AG10803 (cell line): ENCODE measurements around the gene MPDU1.

ENCODE experiments used
- DNase-seq: peaks from one replicate; pipeline ENCODE4 v3.0.0; 2010; ENCODE audit warnings: low read depth
- H3K4me3 ChIP-seq: 2 replicates; pipeline ENCODE4 v1.5.1; 2011; ENCODE audit warnings: mild to moderate bottlenecking, low read length, control low read depth
- TF ChIP-seq, protein P1 (sequence below): conservative IDR thresholded peaks from 2 replicates; pipeline ENCODE4 v1.5.1; 2011; ENCODE audit warnings: mild to moderate bottlenecking, low read length, control low read depth, inconsistent platforms

MPDU1 gene

DNA sequence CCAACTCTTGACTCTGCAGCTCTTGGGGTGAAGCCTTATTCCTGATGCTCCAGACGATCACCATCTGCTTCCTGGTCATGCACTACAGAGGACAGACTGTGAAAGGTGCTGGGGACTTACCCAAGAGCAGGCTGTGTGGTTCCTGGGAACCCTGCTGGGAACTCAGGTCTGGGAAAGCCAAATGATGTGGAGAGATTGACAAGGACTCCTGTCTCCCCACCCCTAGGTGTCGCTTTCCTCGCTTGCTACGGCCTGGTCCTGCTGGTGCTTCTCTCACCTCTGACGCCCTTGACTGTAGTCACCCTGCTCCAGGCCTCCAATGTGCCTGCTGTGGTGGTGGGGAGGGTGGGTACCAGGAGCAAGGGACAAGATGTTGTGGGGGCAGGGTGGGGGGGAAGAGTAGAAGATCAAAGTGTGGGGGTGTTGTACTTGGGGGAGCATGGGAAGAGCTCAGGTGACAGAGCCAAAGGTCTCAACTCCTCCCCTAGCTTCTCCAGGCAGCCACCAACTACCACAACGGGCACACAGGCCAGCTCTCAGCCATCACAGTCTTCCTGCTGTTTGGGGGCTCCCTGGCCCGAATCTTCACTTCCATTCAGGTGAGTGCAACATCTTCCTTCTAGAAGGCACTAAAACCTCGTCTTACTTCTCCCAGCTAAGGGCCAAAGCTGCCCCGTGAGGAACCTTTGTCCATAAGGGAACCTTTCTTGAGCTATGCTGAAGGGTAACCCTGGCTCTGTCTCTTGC, 3.2 kb downstream of the MPDU1 start:
- H3K4me3 ChIP-seq, result no peak overlapping the region
- TF ChIP-seq, protein P1, sequence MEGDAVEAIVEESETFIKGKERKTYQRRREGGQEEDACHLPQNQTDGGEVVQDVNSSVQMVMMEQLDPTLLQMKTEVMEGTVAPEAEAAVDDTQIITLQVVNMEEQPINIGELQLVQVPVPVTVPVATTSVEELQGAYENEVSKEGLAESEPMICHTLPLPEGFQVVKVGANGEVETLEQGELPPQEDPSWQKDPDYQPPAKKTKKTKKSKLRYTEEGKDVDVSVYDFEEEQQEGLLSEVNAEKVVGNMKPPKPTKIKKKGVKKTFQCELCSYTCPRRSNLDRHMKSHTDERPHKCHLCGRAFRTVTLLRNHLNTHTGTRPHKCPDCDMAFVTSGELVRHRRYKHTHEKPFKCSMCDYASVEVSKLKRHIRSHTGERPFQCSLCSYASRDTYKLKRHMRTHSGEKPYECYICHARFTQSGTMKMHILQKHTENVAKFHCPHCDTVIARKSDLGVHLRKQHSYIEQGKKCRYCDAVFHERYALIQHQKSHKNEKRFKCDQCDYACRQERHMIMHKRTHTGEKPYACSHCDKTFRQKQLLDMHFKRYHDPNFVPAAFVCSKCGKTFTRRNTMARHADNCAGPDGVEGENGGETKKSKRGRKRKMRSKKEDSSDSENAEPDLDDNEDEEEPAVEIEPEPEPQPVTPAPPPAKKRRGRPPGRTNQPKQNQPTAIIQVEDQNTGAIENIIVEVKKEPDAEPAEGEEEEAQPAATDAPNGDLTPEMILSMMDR, result peak; percentile 11; the same call in 1 of the 2 replicates
- no peak for DNase-seq

DNA sequence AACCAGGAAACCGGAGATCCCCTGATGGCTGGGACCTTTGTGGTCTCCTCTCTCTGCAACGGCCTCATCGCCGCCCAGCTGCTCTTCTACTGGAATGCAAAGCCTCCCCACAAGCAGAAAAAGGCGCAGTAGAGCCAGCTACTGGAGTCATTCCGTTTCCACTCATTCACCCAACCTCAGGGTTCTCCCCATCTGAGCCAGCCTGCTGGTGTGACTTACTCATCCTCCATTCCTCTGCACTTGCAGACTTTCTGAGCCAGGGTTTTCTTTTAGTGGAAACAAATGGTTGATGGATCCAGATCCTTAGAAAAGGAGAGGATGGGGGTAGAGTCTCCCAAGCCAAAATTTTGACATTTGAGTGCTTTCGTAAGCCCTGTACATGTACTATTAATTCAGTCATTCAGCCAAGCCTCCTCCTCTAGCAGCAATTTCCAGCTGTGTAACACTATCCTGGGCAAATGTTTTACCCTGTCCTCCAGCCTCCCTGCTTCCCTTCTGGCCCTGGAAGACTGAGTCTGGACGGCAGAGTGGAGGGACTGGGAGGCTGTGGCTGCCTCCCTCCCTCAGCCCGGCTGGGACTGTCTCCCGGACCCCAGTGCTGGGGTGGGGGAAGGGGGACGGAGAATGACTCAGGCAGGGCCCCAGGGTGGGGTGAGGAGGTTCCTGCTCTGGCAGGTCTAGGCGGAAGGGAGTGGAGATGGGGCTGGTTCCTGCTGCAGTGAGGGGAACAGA, 3.9 kb downstream of the MPDU1 start:
- peak overlapping the region; percentile 18 for H3K4me3 ChIP-seq
- TF ChIP-seq, protein P1, result peak; percentile 40
- DNase-seq, result peak; percentile 96

DNA sequence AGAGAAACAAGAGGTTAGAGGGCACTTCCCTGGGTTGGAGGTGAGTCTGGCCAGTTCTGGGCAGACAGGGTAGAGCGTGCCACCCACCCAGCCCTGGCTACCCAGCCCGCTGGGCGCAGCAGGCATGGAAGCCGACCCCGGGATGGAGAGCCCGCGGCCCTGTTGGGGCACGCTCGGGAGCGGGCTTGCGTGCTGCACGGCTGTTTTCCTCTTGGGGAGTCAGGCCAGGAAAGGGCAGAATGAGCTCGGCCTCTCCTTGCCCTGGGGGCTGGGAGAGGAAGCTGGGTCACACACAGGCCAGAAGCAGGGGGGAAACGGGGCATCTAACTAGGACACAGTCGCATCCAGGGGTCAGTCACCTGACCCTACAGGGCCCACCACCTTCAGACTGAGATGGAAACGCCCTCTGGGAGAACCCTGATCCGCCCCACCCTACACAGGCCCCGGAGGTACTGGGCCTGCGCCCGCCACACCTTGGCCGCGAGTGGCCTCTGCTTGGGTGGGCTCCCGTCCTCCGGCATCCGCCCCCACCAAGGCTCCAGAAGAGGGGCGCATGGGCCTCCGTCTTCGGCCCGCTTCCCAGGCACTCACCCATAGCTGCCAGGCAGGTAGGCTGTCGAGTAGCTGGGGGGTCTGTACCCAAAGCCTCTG, 5.0 kb downstream of the MPDU1 start:
- TF ChIP-seq, protein P1, result no peak
- peak overlapping the region; percentile 17 for H3K4me3 ChIP-seq
- no peak for DNase-seq

DNA sequence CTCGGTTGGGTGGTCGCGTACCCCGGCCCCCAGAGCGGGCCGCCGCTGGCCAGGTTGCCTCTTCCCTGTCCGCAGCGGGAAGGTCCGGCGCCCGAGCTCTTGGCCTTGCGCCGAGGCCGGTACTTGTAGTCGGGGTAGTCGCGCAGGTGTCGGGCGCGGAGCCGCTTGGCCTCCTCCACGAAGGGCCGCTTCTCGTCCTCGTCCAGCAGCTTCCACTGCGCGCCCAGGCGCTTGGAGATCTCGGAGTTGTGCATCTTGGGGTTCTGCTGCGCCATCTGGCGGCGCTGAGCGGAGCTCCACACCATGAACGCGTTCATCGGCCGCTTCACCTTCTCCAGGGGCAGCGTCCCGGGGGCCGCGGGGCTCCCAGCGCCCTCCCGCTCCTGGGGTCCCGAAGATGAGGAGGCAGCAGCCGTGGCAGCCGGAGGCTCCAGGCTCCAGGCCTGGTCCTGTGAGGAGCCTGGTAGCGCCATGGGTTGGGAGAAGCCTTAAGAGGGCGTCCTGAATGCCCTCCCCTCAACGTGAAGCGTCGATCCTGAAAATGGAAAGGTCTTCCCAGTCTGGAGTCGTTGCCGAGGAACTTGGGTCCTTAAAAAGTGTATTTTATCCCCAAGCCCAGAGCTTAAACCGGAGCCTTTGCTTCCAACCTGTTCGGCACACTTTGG, 5.7 kb downstream of the MPDU1 start:
- H3K4me3 ChIP-seq, result peak overlapping the region; percentile 17; the same call in 1 of the 2 replicates
- TF ChIP-seq, protein P1, result peak; percentile 79
- DNase-seq, result peak; percentile 83

DNA sequence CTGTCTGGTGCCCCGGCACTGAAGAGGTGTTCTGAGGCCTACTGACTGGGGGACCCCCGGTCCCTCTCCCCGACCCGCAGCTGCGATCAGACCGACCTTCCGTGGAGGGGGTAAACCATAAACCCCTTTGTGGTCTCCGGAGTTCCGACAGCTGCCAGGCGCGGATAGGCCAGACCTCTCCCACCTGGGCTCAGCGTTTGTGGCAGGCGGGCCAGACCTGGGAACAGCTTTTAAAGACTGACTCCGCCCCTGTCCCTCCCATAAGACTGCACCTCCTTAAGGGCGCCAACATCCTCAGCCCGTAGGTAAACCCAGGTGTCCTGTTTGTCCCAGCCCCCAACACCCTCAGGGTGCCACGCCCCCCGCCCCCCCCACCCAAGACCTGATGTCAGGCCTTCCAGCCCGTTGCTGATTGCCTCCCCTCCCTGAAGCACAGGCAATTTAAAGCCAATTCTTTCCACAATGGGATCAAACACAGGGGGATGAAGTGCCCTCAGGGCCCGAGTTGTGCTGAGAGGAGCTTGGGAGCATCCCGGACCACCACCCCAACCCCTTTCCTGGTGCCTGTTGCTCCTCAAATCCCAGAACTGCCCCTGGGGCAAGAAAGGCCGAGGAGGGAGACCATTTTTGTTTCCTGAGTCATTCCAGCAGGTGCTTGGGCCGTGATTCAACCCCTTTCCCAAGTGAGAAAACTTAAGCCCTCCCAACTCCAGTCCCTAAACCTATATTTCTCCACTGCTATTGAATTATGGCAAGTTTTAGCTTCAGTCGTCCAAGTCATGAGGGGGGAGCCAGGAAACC, 6.4 kb downstream of the MPDU1 start, which contains the start of gene SOX15:
TSS of gene SOX15 (minus strand) at position 204 of the 801 bp plus-strand sequence. CDS start 418 bp downstream, outside the sequence.
- DNase-seq, result no peak
- H3K4me3 ChIP-seq, result peak within 1 kb of the TSS; percentile 17; the same call in 1 of the 2 replicates
- TF ChIP-seq, protein P1, result no peak

DNA sequence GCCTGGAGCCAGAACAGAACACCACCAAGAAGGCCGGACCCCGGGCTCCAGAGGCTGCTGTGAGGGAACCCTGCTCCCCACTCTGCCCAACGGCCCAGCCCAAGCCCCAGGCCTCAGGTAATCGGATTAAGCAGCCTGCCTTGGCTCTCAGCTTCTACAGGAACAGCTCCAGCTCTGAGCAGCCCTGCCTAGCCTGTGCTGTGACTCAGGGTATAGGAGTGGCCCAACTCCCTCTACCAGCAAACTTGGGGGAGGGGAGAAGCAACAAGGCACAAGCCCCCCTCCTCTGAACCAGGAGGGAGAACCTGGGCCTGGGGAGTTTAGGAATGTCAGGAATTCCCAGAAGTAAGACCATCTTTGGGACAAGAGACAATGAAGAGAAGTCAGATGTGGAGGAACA, 7.1 kb downstream of the MPDU1 start:
- peak; percentile 36 for DNase-seq
- TF ChIP-seq, protein P1, result no peak
- H3K4me3 ChIP-seq, result no peak overlapping the region
